ENCODE data around the gene MRPS6.

Gene MRPS6

GRCh38 chr21:34037009-34037795 lies 36.2 kb upstream of the MRPS6 start:
- no peaks in the 10 kb centered on the region for H3K9me3 ChIP-seq (ENCODE audit: control insufficient read depth, insufficient read depth, low read length)
- H3K4me1 ChIP-seq (ENCODE audit: control insufficient read depth, insufficient read depth, low read length), result no peaks in the 10 kb centered on the region
- H3K4me3 ChIP-seq (ENCODE audit: low read length), result no peak overlapping the region
- no peaks in the 10 kb centered on the region for H3K27me3 ChIP-seq (ENCODE audit: control insufficient read depth, insufficient read depth, low read length)
- H3K27ac ChIP-seq (ENCODE audit: low read length), result no peak overlapping the region
- no CpG with 5 or more reads among the region's 11 CpGs for WGBS (ENCODE audit: insufficient coverage, insufficient read length)
- no peak for DNase-seq (ENCODE audit: low read depth, low spot score)
- H3K36me3 ChIP-seq (ENCODE audit: control insufficient read depth, insufficient read depth, low read length), result no peaks in the 10 kb centered on the region

- no peaks in the 10 kb centered on the region for H3K9me3 ChIP-seq (ENCODE audit: control insufficient read depth, insufficient read depth, low read length)
- no CpG with 5 or more reads among the region's 10 CpGs for WGBS (ENCODE audit: insufficient coverage, insufficient read length)
- no peak for DNase-seq (ENCODE audit: low read depth, low spot score)
Observed at GRCh38 chr21:34039678-34040382, 33.5 kb upstream of the MRPS6 start.

GRCh38 chr21:34042735-34043134 lies 30.6 kb upstream of the MRPS6 start:
- no peaks in the 10 kb centered on the region for H3K9me3 ChIP-seq (ENCODE audit: control insufficient read depth, insufficient read depth, low read length)
- no peaks in the 10 kb centered on the region for H3K27me3 ChIP-seq (ENCODE audit: control insufficient read depth, insufficient read depth, low read length)
- WGBS (ENCODE audit: insufficient coverage, insufficient read length), result no CpG with 5 or more reads among the region's 1 CpG
- H3K27ac ChIP-seq (ENCODE audit: low read length), result no peak overlapping the region
- H3K36me3 ChIP-seq (ENCODE audit: control insufficient read depth, insufficient read depth, low read length), result no peaks in the 10 kb centered on the region
- H3K4me1 ChIP-seq (ENCODE audit: control insufficient read depth, insufficient read depth, low read length), result no peaks in the 10 kb centered on the region
- DNase-seq (ENCODE audit: low read depth, low spot score), result no peak
- no peak overlapping the region for H3K4me3 ChIP-seq (ENCODE audit: low read length)

More at GRCh38 chr21:34039678-34040382, 33.5 kb upstream of the MRPS6 start:
- Histone ChIP-seq H3K4me1 (ENCODE audit: control insufficient read depth, insufficient read depth, low read length) (no peaks in the 10 kb centered on the region), H3K4me3 (ENCODE audit: low read length) (no peak overlapping the region), H3K27ac (ENCODE audit: low read length) (no peak overlapping the region), H3K36me3 (ENCODE audit: control insufficient read depth, insufficient read depth, low read length) (no peaks in the 10 kb centered on the region), H3K27me3 (ENCODE audit: control insufficient read depth, insufficient read depth, low read length) (no peaks in the 10 kb centered on the region)

GRCh38 chr21:34043333-34043732 lies 30.0 kb upstream of the MRPS6 start:
- no peaks in the 10 kb centered on the region for H3K27me3 ChIP-seq (ENCODE audit: control insufficient read depth, insufficient read depth, low read length)
- no peaks in the 10 kb centered on the region for H3K9me3 ChIP-seq (ENCODE audit: control insufficient read depth, insufficient read depth, low read length)
- H3K4me3 ChIP-seq (ENCODE audit: low read length), result no peak overlapping the region
- H3K36me3 ChIP-seq (ENCODE audit: control insufficient read depth, insufficient read depth, low read length), result no peaks in the 10 kb centered on the region
- no peak overlapping the region for H3K27ac ChIP-seq (ENCODE audit: low read length)
- no peaks in the 10 kb centered on the region for H3K4me1 ChIP-seq (ENCODE audit: control insufficient read depth, insufficient read depth, low read length)
- no CpG with 5 or more reads among the region's 4 CpGs for WGBS (ENCODE audit: insufficient coverage, insufficient read length)
- DNase-seq (ENCODE audit: low read depth, low spot score), result no peak

- no peaks in the 10 kb centered on the region for H3K27me3 ChIP-seq (ENCODE audit: control insufficient read depth, insufficient read depth, low read length)
- H3K36me3 ChIP-seq (ENCODE audit: control insufficient read depth, insufficient read depth, low read length), result no peaks in the 10 kb centered on the region
- no peak overlapping the region for H3K4me3 ChIP-seq (ENCODE audit: low read length)
- no peaks in the 10 kb centered on the region; the same call in 1 of the 2 replicates for H3K4me1 ChIP-seq (ENCODE audit: control insufficient read depth, insufficient read depth, low read length)
- WGBS (ENCODE audit: insufficient coverage, insufficient read length), result no CpG with 5 or more reads among the region's 6 CpGs
- H3K9me3 ChIP-seq (ENCODE audit: control insufficient read depth, insufficient read depth, low read length), result no peaks in the 10 kb centered on the region
- no peak for DNase-seq (ENCODE audit: low read depth, low spot score)
- no peak overlapping the region for H3K27ac ChIP-seq (ENCODE audit: low read length)
Observed at GRCh38 chr21:34046917-34047316, 26.5 kb upstream of the MRPS6 start.

- Histone ChIP-seq H3K4me1 (ENCODE audit: control insufficient read depth, insufficient read depth, low read length) (no peaks in the 10 kb centered on the region; the same call in 1 of the 2 replicates), H3K27me3 (ENCODE audit: control insufficient read depth, insufficient read depth, low read length) (no peaks in the 10 kb centered on the region), H3K36me3 (ENCODE audit: control insufficient read depth, insufficient read depth, low read length) (no peaks in the 10 kb centered on the region), H3K27ac (ENCODE audit: low read length) (no peak overlapping the region), H3K4me3 (ENCODE audit: low read length) (no peak overlapping the region), H3K9me3 (ENCODE audit: control insufficient read depth, insufficient read depth, low read length) (no peaks in the 10 kb centered on the region)
- DNase-seq (ENCODE audit: low read depth, low spot score), result no peak
Observed at GRCh38 chr21:34047835-34048234, 25.5 kb upstream of the MRPS6 start.

GRCh38 chr21:34052171-34052570 lies 21.2 kb upstream of the MRPS6 start:
- Histone ChIP-seq H3K36me3 (ENCODE audit: control insufficient read depth, insufficient read depth, low read length) (no peaks in the 10 kb centered on the region), H3K4me3 (ENCODE audit: low read length) (no peak overlapping the region), H3K4me1 (ENCODE audit: control insufficient read depth, insufficient read depth, low read length) (no peaks in the 10 kb centered on the region; the same call in 1 of the 2 replicates), H3K27me3 (ENCODE audit: control insufficient read depth, insufficient read depth, low read length) (no peaks in the 10 kb centered on the region), H3K27ac (ENCODE audit: low read length) (no peak overlapping the region), H3K9me3 (ENCODE audit: control insufficient read depth, insufficient read depth, low read length) (no peaks in the 10 kb centered on the region)
- no peak for DNase-seq (ENCODE audit: low read depth, low spot score)
- WGBS (ENCODE audit: insufficient coverage, insufficient read length), result no CpG with 5 or more reads among the region's 5 CpGs

GRCh38 chr21:34054259-34054658 lies 19.1 kb upstream of the MRPS6 start:
- no CpG with 5 or more reads among the region's 4 CpGs for WGBS (ENCODE audit: insufficient coverage, insufficient read length)
- no peak for DNase-seq (ENCODE audit: low read depth, low spot score)
- Histone ChIP-seq H3K27me3 (ENCODE audit: control insufficient read depth, insufficient read depth, low read length) (no peaks in the 10 kb centered on the region), H3K27ac (ENCODE audit: low read length) (no peak overlapping the region), H3K36me3 (ENCODE audit: control insufficient read depth, insufficient read depth, low read length) (no peaks in the 10 kb centered on the region), H3K9me3 (ENCODE audit: control insufficient read depth, insufficient read depth, low read length) (no peaks in the 10 kb centered on the region), H3K4me3 (ENCODE audit: low read length) (no peak overlapping the region), H3K4me1 (ENCODE audit: control insufficient read depth, insufficient read depth, low read length) (no peaks in the 10 kb centered on the region; the same call in 1 of the 2 replicates)

- Histone ChIP-seq H3K4me1 (ENCODE audit: control insufficient read depth, insufficient read depth, low read length) (no peaks in the 10 kb centered on the region), H3K9me3 (ENCODE audit: control insufficient read depth, insufficient read depth, low read length) (no peaks in the 10 kb centered on the region), H3K27ac (ENCODE audit: low read length) (no peak overlapping the region), H3K36me3 (ENCODE audit: control insufficient read depth, insufficient read depth, low read length) (no peaks in the 10 kb centered on the region), H3K27me3 (ENCODE audit: control insufficient read depth, insufficient read depth, low read length) (no peaks in the 10 kb centered on the region), H3K4me3 (ENCODE audit: low read length) (no peak overlapping the region)
- WGBS (ENCODE audit: insufficient coverage, insufficient read length), result no CpG with 5 or more reads among the region's 5 CpGs
- no peak for DNase-seq (ENCODE audit: low read depth, low spot score)
Observed at GRCh38 chr21:34055615-34056014, 17.8 kb upstream of the MRPS6 start.

GRCh38 chr21:34061983-34062382 lies 11.4 kb upstream of the MRPS6 start:
- Histone ChIP-seq H3K4me3 (ENCODE audit: low read length) (no peak overlapping the region), H3K27ac (ENCODE audit: low read length) (no peak overlapping the region), H3K36me3 (ENCODE audit: control insufficient read depth, insufficient read depth, low read length) (no peaks in the 10 kb centered on the region), H3K9me3 (ENCODE audit: control insufficient read depth, insufficient read depth, low read length) (no peaks in the 10 kb centered on the region), H3K27me3 (ENCODE audit: control insufficient read depth, insufficient read depth, low read length) (no peaks in the 10 kb centered on the region), H3K4me1 (ENCODE audit: control insufficient read depth, insufficient read depth, low read length) (no peaks in the 10 kb centered on the region)
- no peak for DNase-seq (ENCODE audit: low read depth, low spot score)
- no CpG with 5 or more reads among the region's 3 CpGs for WGBS (ENCODE audit: insufficient coverage, insufficient read length)
